ENCODE data around the gene UBR3. TPM values are rescaled to one million over a fixed set of nuclear protein-coding genes. Genes with fewer than 3 reads are reported as not detected.
"Not testable (repeated sequence)": the region's sequence is repeated elsewhere in the genome, so short reads cannot be mapped to it uniquely, and the experiment has no call there.

UBR3 gene
- polyA plus RNA-seq, 2 of the 4 experiments (the other 2 are of a cell fraction) = 11.0 to 23.1 TPM

- H3K9me3 ChIP-seq = no peaks in the 10 kb centered on the region
- H3K4me2 ChIP-seq = no peak overlapping the region
- no peak overlapping the region for H3K4me3 ChIP-seq
- H3K4me1 ChIP-seq = peaks cover 34% of the 10 kb centered on the region
- no peak; a peak in 1 of 6 replicates for ATAC-seq
- no peak overlapping the region for H3K27ac ChIP-seq
- ChIA-PET CTCF (interaction anchor here (0.6 to 1.2 kb wide), 2 partner anchors 16 to 115 kb away, joined by 3 read pairs; no protein-coding TSS in a partner anchor), POLR2A (interaction anchor here (0.9 kb wide), 1 partner anchor 19 kb away, joined by 3 read pairs; the partner anchor contains the start of gene SSB)
- no peak for FAIRE-seq
- DNase-seq (ENCODE audit: low read depth in 1 of 2, low spot score in 1 of 2) = no peak
- TF ChIP-seq MAZ (IDR thresholded peaks at IDR 0.05; ENCODE audit: borderline replicate concordance, low read depth, low read length) = no peak
- TF ChIP-seq POLR2AphosphoS2 (conservative IDR thresholded peaks at IDR 0.05; ENCODE audit: low read length) = no peak
- TF ChIP-seq NPAS2 (CRISPR knock-in tag; IDR thresholded peaks at IDR 0.05; ENCODE audit: borderline replicate concordance) = no peak
- TF ChIP-seq CBX8 (IDR thresholded peaks at IDR 0.05) = no peak
- no peak for TF ChIP-seq SREBF2 (IDR thresholded peaks at IDR 0.05)
- TF ChIP-seq ELK1 (IDR thresholded peaks at IDR 0.05; ENCODE audit: low read depth, low read length) = no peak
- no peak for TF ChIP-seq RAD21 (conservative IDR thresholded peaks at IDR 0.05 in 1 of 2, IDR thresholded peaks at IDR 0.05 in 1 of 2)
- no peak for TF ChIP-seq PBX3 (IDR thresholded peaks at IDR 0.05)
Observed at GRCh38 chr2:169818241-169818640, 9.0 kb upstream of the UBR3 start.

- POLR2A ChIA-PET = interaction anchor here (0.9 kb wide), 1 partner anchor 20 kb away, joined by 3 read pairs; the partner anchor contains the start of gene SSB
Observed at GRCh38 chr2:169819106-169819505, 8.1 kb upstream of the UBR3 start.

GRCh38 chr2:169820101-169820500 lies 7.2 kb upstream of the UBR3 start:
- Histone ChIP-seq H3K4me1 (peaks cover 40% of the 10 kb centered on the region), H3K27ac (0 out of 6 replicates have a peak overlapping the region, but pooled peaks of 1 of the 2 experiments have one; percentile 24), H3K4me2 (0 out of 3 replicates have a peak overlapping the region, but pooled peaks have one; percentile 6)
- peak in 1 of 2 experiments; percentile 34 for DNase-seq (ENCODE audit: low read depth in 1 of 2, low spot score in 1 of 2)
- H3K9me3 ChIP-seq, CTCF ChIA-PET, H3K4me3 ChIP-seq, ATAC-seq, POLR2A ChIA-PET, FAIRE-seq: not testable (repeated sequence)
- WGBS (ENCODE audit: missing lambda C conversion rate) = 58% methylated on average over 7 of the region's 7 CpGs

More at GRCh38 chr2:169819106-169819505, 8.1 kb upstream of the UBR3 start:
- WGBS (ENCODE audit: missing lambda C conversion rate) = 100% methylated on average over 1 of the region's 1 CpG
- no peak overlapping the region for H3K27ac ChIP-seq
- no peak for TF ChIP-seq ATOH8 (CRISPR knock-in tag; IDR thresholded peaks at IDR 0.05; ENCODE audit: low read depth)
- TF ChIP-seq TP53 (CRISPR knock-in tag; IDR thresholded peaks at IDR 0.05) = no peak
- no peak for TF ChIP-seq JUN (IDR thresholded peaks at IDR 0.05)
- TF ChIP-seq RNF2 (IDR thresholded peaks at IDR 0.05; ENCODE audit: borderline replicate concordance, low read depth) = no peak
- no peak for TF ChIP-seq EP300 (IDR thresholded peaks at IDR 0.05)
- TF ChIP-seq PHF8 (IDR thresholded peaks at IDR 0.05; ENCODE audit: borderline replicate concordance, low read depth) = no peak
- TF ChIP-seq MAX (IDR thresholded peaks at IDR 0.05) = no peak
- no peak for TF ChIP-seq RARB (CRISPR knock-in tag; IDR thresholded peaks at IDR 0.05)
- TF ChIP-seq MAFK (IDR thresholded peaks at IDR 0.05; ENCODE audit: partially characterized antibody) = no peak
- no peak for TF ChIP-seq RAD21 (conservative IDR thresholded peaks at IDR 0.05 in 1 of 2, IDR thresholded peaks at IDR 0.05 in 1 of 2)
- no peak for TF ChIP-seq FOXS1 (CRISPR knock-in tag; IDR thresholded peaks at IDR 0.05)
- TF ChIP-seq RCOR1 (IDR thresholded peaks at IDR 0.05; ENCODE audit: low read depth, low read length) = no peak
- no peak for TF ChIP-seq BHLHE40 (IDR thresholded peaks at IDR 0.05; ENCODE audit: low read depth, low read length)
- TF ChIP-seq CHD4 (IDR thresholded peaks at IDR 0.05; ENCODE audit: borderline replicate concordance) = no peak
- CTCF ChIA-PET = no interaction called here
- peaks cover 39% of the 10 kb centered on the region for H3K4me1 ChIP-seq
- FAIRE-seq (no peak), DNase-seq (ENCODE audit: low read depth in 1 of 2, low spot score in 1 of 2) (no peak), ATAC-seq (no peak)
- H3K4me2 ChIP-seq = no peak overlapping the region
- no peak overlapping the region for H3K4me3 ChIP-seq
- no peaks in the 10 kb centered on the region for H3K9me3 ChIP-seq
